HCT116 (cell line): Measurements from ENCODE around the gene PPT2. TPM values are rescaled to one million over a fixed set of nuclear protein-coding genes. Genes with fewer than 3 reads are reported as not detected.

Experiments
- ATAC-seq: fragments of 200-7000 bp; cut with Tn5 transposase; 2 replicates; pipeline ENCODE4 v1.9.1; 2020; ENCODE audit warnings: mild to moderate bottlenecking, moderate library complexity
- BruUV-seq: library from RNA; stranded (reverse); fragments of 400-500 nt; replicated peaks from 2 replicates; lab custom pipeline; 2021; lab: Mats Ljungman, UMichigan
- CTCF ChIA-PET: fragments of 300-600 bp; sonication (Branson Sonifier 250); formaldehyde crosslinking; loops from one replicate; lab custom pipeline; 2021; ENCODE audit warnings: antibody characterized with exemption; lab: Charles Lee
- POLR2A ChIA-PET: fragments of 300-600, 350-600 bp; sonication (Branson Sonifier 250); formaldehyde crosslinking; loops from one replicate; lab custom pipeline; 2021; ENCODE audit warnings: antibody characterized with exemption; lab: Charles Lee
- RAD21 ChIA-PET, 2 experiments: fragments of 300-600 bp; sonication (Branson Sonifier 250); formaldehyde crosslinking; loops; one replicate each; lab custom pipeline; 2023; ENCODE audit warnings: low total read pairs in 2 of 2; ENCODE audit not compliant: uncharacterized antibody in 2 of 2, unreplicated experiment in 2 of 2, low non-redundant PET in 1 of 2; lab: Charles Lee
- DNase-seq: peaks from one replicate; pipeline ENCODE4 v3.0.0-alpha.2; 2010; ENCODE audit warnings: low read depth, low spot score
- H2AFZ ChIP-seq: fragments of 200-600 bp; shearing (Covaris generic), sonication (generic); 2 replicates; pipeline ENCODE4 v1.6.1; 2017; ENCODE audit warnings: low read depth, mixed run types, mixed read lengths, antibody characterized with exemption, low read length; ENCODE audit not compliant: poor library complexity, severe bottlenecking
- H3K27ac ChIP-seq: 2 replicates; pipeline ENCODE4 v1.5.1; 2012; ENCODE audit warnings: low read depth, low read length
- H3K27me3 ChIP-seq: fragments of 200-600 bp; sonication (generic); 2 replicates; pipeline ENCODE4 v1.6.1; 2016; ENCODE audit warnings: mixed run types, low read length, mixed read lengths; ENCODE audit not compliant: insufficient read depth
- H3K36me3 ChIP-seq, 2 experiments: fragments of 200-500 bp in 1 of 2; fragments of 200-600 bp in 1 of 2; sonication (Bioruptor generic) in 1 of 2; sonication (generic) in 1 of 2; 2 replicates each; pipeline versions ENCODE4 v1.5.1 to v1.6.1; 2014 to 2016; ENCODE audit warnings: low read length in 2 of 2, inconsistent platforms in 1 of 2, mixed read lengths in 1 of 2, mixed run types in 1 of 2; ENCODE audit not compliant: insufficient read depth in 2 of 2, control insufficient read depth in 1 of 2
- H3K4me1 ChIP-seq, 2 experiments: fragments of 200-600 bp in 1 of 2; sonication (generic) in 1 of 2; 2 replicates each; pipeline versions ENCODE4 v1.5.1 to v1.6.1; 2012 to 2017; ENCODE audit warnings: low read length in 2 of 2, inconsistent platforms in 1 of 2, mild to moderate bottlenecking in 1 of 2, mixed read lengths in 1 of 2, mixed run types in 1 of 2, moderate library complexity in 1 of 2; ENCODE audit not compliant: insufficient read depth in 2 of 2, control insufficient read depth in 1 of 2
- H3K4me2 ChIP-seq: fragments of 200-600 bp; sonication (generic); 2 replicates; pipeline ENCODE4 v1.6.1; 2017; ENCODE audit warnings: mixed run types, low read length, mixed read lengths
- H3K4me3 ChIP-seq, 2 experiments: fragments of 200-600 bp in 1 of 2; sonication (generic) in 1 of 2; replicated peaks in 1 of 2; 2 replicates each; pipeline ENCODE4 v1.5.1; 2011 to 2016; ENCODE audit warnings: low read length in 2 of 2, control low read depth in 1 of 2, low read depth in 1 of 2, mild to moderate bottlenecking in 1 of 2, mixed read lengths in 1 of 2, mixed run types in 1 of 2
- H3K79me2 ChIP-seq: fragments of 200-600 bp; sonication (generic); 2 replicates; pipeline ENCODE4 v1.6.1; 2017; ENCODE audit warnings: mild to moderate bottlenecking, mixed run types, low read length, moderate library complexity, mixed read lengths; ENCODE audit not compliant: insufficient read depth
- H3K9ac ChIP-seq: fragments of 200-600 bp; sonication (generic); 2 replicates; pipeline ENCODE4 v1.6.1; 2016; ENCODE audit warnings: low read length, mixed read lengths
- H3K9me2 ChIP-seq: fragments of 200-600 bp; sonication (generic), shearing (Covaris generic); 2 replicates; pipeline ENCODE4 v1.6.1; 2017; ENCODE audit warnings: mixed run types, mild to moderate bottlenecking, moderate library complexity; ENCODE audit not compliant: insufficient read depth
- H3K9me3 ChIP-seq, 2 experiments: fragments of 200-500 bp in 1 of 2; fragments of 200-600 bp in 1 of 2; sonication (Bioruptor generic) in 1 of 2; sonication (generic) in 1 of 2; 2 replicates each; pipeline ENCODE4 v1.6.1; 2014 to 2017; ENCODE audit warnings: low read length in 2 of 2, mixed read lengths in 2 of 2, inconsistent platforms in 1 of 2, low read depth in 1 of 2, mild to moderate bottlenecking in 1 of 2, mixed run types in 1 of 2, moderate library complexity in 1 of 2; ENCODE audit not compliant: control insufficient read depth in 1 of 2, insufficient read depth in 1 of 2
- H4K20me1 ChIP-seq: fragments of 200-600 bp; sonication (generic), shearing (Covaris generic); 2 replicates; pipeline ENCODE4 v1.6.1; 2017; ENCODE audit warnings: mixed run types, mild to moderate bottlenecking, moderate library complexity; ENCODE audit not compliant: insufficient read depth
- CBX3 ChIP-seq: IDR thresholded peaks from 2 replicates; pipeline ENCODE4 v1.6.1; 2012; ENCODE audit warnings: low read depth
- CEBPB ChIP-seq: IDR thresholded peaks from 2 replicates; pipeline ENCODE4 v1.6.1; 2012; ENCODE audit warnings: low read depth
- CTCF ChIP-seq, 3 experiments: fragments of 200-600 bp in 1 of 3; sonication (generic) in 1 of 3; IDR thresholded peaks in 2 of 3; conservative IDR thresholded peaks in 1 of 3; 2 replicates each; pipeline ENCODE4 v1.5.1; 2012 to 2017; ENCODE audit warnings: low read depth in 2 of 3, low read length in 2 of 3, antibody characterized with exemption in 1 of 3, borderline replicate concordance in 1 of 3, control low read depth in 1 of 3, mild to moderate bottlenecking in 1 of 3, mixed read lengths in 1 of 3, mixed run types in 1 of 3, moderate library complexity in 1 of 3; ENCODE audit not compliant: insufficient read depth in 1 of 3
- EGR1 ChIP-seq: IDR thresholded peaks from 2 replicates; pipeline ENCODE4 v1.6.1; 2012; ENCODE audit warnings: low read depth
- ELF1 ChIP-seq: IDR thresholded peaks from 2 replicates; pipeline ENCODE4 v1.6.1; 2012; ENCODE audit warnings: low read depth, borderline replicate concordance
- EZH2 ChIP-seq: fragments of 200-600 bp; sonication (generic); IDR thresholded peaks from 2 replicates; pipeline ENCODE4 v1.6.1; 2017; ENCODE audit warnings: antibody characterized with exemption, mixed run types
- EZH2phosphoT487 ChIP-seq: fragments of 200-600 bp; IDR thresholded peaks from 2 replicates; pipeline ENCODE4 v1.6.1; 2018; ENCODE audit warnings: antibody characterized with exemption, borderline replicate concordance
- FOSL1 ChIP-seq: IDR thresholded peaks from 2 replicates; pipeline ENCODE4 v1.6.1; 2012; ENCODE audit warnings: low read depth
- JUND ChIP-seq: IDR thresholded peaks from 2 replicates; pipeline ENCODE4 v1.6.1; 2012
- POLR2A ChIP-seq: IDR thresholded peaks from 2 replicates; pipeline ENCODE4 v1.7.0; 2011; ENCODE audit warnings: borderline replicate concordance; ENCODE audit not compliant: insufficient read depth, insufficient read length; ENCODE audit errors: extremely low read depth
- POLR2AphosphoS5 ChIP-seq: IDR thresholded peaks from 2 replicates; pipeline ENCODE4 v1.6.1; 2011; ENCODE audit warnings: mild to moderate bottlenecking, low read depth, low read length, moderate library complexity
- RAD21 ChIP-seq: IDR thresholded peaks from 2 replicates; pipeline ENCODE4 v1.6.1; 2012; ENCODE audit warnings: low read depth, mild to moderate bottlenecking
- SIN3A ChIP-seq: IDR thresholded peaks from 2 replicates; pipeline ENCODE4 v1.6.1; 2012; ENCODE audit warnings: low read depth
- TCF7L2 ChIP-seq: IDR thresholded peaks from 2 replicates; pipeline ENCODE4 v1.7.0; 2011; ENCODE audit warnings: borderline replicate concordance, inconsistent platforms; ENCODE audit not compliant: insufficient read depth, insufficient read length; ENCODE audit errors: extremely low read depth
- ZBTB33 ChIP-seq: IDR thresholded peaks from 2 replicates; pipeline ENCODE4 v1.6.1; 2011; ENCODE audit warnings: mild to moderate bottlenecking, low read length, moderate library complexity; ENCODE audit not compliant: insufficient replicate concordance; ENCODE audit errors: extremely low read depth
- ZFX ChIP-seq: fragments of 450-650 bp; IDR thresholded peaks from 2 replicates; pipeline ENCODE4 v1.6.1; 2017
- ZNF274 ChIP-seq: fragments of 200-500 bp; sonication (Bioruptor generic); IDR thresholded peaks from 2 replicates; pipeline ENCODE4 v1.6.1; 2014; ENCODE audit warnings: mild to moderate bottlenecking, low read depth, low read length, inconsistent platforms
- intact Hi-C: fragments of 100-400 bp; cut with micrococcal nuclease; formaldehyde crosslinking; loops from 2 replicates; pipeline ENCODE4 v1.10.0; 2022
- total RNA-seq: library from RNA; stranded (reverse); gene quantifications from one replicate; pipeline ENCODE4 v1.2.1, GENCODE V29; 2021; ENCODE audit not compliant: unreplicated experiment

Gene PPT2
- total RNA-seq, 1 experiment from 2014 or later: 21.0 TPM

- Histone ChIP-seq H2AFZ (no peak overlapping the region), H3K9me3 (no peaks in the 10 kb centered on the region), H3K79me2 (peaks cover 16% of the 10 kb centered on the region), H3K9me2 (no peaks in the 10 kb centered on the region)
- DNase-seq (no peak), ATAC-seq (no peak)
- TF ChIP-seq SIN3A (no peak), CEBPB (no peak), ELF1 (no peak), CBX3 (no peak), JUND (no peak), POLR2A (no peak), ZFX (no peak), EGR1 (no peak), EZH2phosphoT487 (no peak), CTCF (IDR thresholded peaks at IDR 0.05 in 2 of 3, conservative IDR thresholded peaks at IDR 0.05 in 1 of 3; ENCODE audit: borderline replicate concordance in 1 of 3, insufficient read depth in 1 of 3, low read depth in 2 of 3, low read length in 2 of 3) (no peak), RAD21 (no peak), POLR2AphosphoS5 (no peak), ZBTB33 (no peak), EZH2 (no peak), TCF7L2 (no peak), FOSL1 (no peak), ZNF274 (no peak)
- TF ChIP-seq, all 23 proteins: peak for 0
- ChIA-PET CTCF (no interaction called here), POLR2A (no interaction called here), RAD21 (no interaction called here)
- Histone ChIP-seq H3K4me1 (peaks cover 5 to 14% of the 10 kb centered on the region in 2 experiments), H3K4me3 (no peak overlapping the region), H4K20me1 (no peaks in the 10 kb centered on the region), H3K4me2 (no peak overlapping the region), H3K9ac (no peak overlapping the region), H3K27ac (no peak overlapping the region), H3K27me3 (no peaks in the 10 kb centered on the region), H3K36me3 (peaks cover 15 to 17% of the 10 kb centered on the region in 2 experiments; a peak in 3 of 4 replicates)
- intact Hi-C loops: no loop called here
- no TSS peak for BruUV-seq
Observed at GRCh38 chr6:32158052-32158451, 4.1 kb downstream of the PPT2 start.
